HL-60 (cell line): Measurements from ENCODE around the gene SH3RF3.

Experiments used
- DNase-seq, 2 experiments: peaks; one replicate each; pipeline ENCODE4 v3.0.0-alpha.2; 2010 to 2020; ENCODE audit warnings: low read depth in 1 of 2, low spot score in 1 of 2
- H3K27ac ChIP-seq: fragments of 250-450 bp; sonication (Bioruptor Pico); replicated peaks from 2 replicates; pipeline ENCODE4 v1.5.1; 2020; ENCODE audit warnings: mild to moderate bottlenecking, moderate library complexity
- H3K27me3 ChIP-seq: fragments of 250-450 bp; sonication (Bioruptor Pico); 2 replicates; pipeline ENCODE4 v1.5.1; 2021; ENCODE audit warnings: mild to moderate bottlenecking, moderate library complexity; ENCODE audit not compliant: insufficient read depth, poor library complexity, severe bottlenecking
- H3K4me3 ChIP-seq: replicated peaks from 2 replicates; pipeline ENCODE4 v1.5.1; 2011; ENCODE audit warnings: mild to moderate bottlenecking, control low read depth, low read length; ENCODE audit not compliant: insufficient read depth
- GABPA ChIP-seq: IDR thresholded peaks from 2 replicates; pipeline ENCODE4 v1.6.1; 2012; ENCODE audit warnings: low read depth
- POLR2AphosphoS5 ChIP-seq: IDR thresholded peaks from 2 replicates; pipeline ENCODE4 v1.6.1; 2012; ENCODE audit warnings: low read depth
- SPI1 ChIP-seq: IDR thresholded peaks from 2 replicates; pipeline ENCODE4 v1.6.1; 2012; ENCODE audit warnings: low read depth, mild to moderate bottlenecking, borderline replicate concordance
- TF ChIP-seq, protein P1 (sequence below): IDR thresholded peaks from 2 replicates; pipeline ENCODE4 v1.6.1; 2012; ENCODE audit warnings: low read depth; ENCODE audit not compliant: insufficient replicate concordance
- TF ChIP-seq, protein P2 (sequence below): IDR thresholded peaks from one replicate; pipeline ENCODE4 v1.5.1; 2011; ENCODE audit warnings: low read length, control low read depth, inconsistent platforms; ENCODE audit not compliant: insufficient read depth

The SH3RF3 gene

DNA sequence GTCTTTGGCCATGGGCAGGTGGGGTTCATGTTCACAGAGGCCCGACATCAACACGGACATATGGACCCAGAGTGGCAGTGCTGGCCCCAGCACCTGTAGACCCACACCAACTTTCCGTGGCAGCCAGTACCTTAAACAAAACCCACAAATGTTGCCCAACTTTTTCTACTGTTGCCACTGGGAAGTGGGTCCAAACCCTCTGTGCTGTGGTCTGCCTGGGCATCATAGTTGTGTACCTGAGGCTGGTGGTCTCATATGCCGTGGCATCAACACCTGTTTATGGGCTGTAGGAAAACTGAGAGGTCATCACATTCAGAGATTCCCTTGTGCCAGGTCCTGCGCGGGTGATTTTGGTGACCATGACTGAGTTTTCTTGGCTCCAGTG, 79.9 kb downstream of the SH3RF3 start:
- DNase-seq = no peak
- Histone ChIP-seq H3K27ac (no peak overlapping the region), H3K4me3 (no peak overlapping the region), H3K27me3 (peaks cover 3% of the 10 kb centered on the region)
- TF ChIP-seq POLR2AphosphoS5 (no peak), SPI1 (no peak), GABPA (no peak)
- TF ChIP-seq, protein P1, sequence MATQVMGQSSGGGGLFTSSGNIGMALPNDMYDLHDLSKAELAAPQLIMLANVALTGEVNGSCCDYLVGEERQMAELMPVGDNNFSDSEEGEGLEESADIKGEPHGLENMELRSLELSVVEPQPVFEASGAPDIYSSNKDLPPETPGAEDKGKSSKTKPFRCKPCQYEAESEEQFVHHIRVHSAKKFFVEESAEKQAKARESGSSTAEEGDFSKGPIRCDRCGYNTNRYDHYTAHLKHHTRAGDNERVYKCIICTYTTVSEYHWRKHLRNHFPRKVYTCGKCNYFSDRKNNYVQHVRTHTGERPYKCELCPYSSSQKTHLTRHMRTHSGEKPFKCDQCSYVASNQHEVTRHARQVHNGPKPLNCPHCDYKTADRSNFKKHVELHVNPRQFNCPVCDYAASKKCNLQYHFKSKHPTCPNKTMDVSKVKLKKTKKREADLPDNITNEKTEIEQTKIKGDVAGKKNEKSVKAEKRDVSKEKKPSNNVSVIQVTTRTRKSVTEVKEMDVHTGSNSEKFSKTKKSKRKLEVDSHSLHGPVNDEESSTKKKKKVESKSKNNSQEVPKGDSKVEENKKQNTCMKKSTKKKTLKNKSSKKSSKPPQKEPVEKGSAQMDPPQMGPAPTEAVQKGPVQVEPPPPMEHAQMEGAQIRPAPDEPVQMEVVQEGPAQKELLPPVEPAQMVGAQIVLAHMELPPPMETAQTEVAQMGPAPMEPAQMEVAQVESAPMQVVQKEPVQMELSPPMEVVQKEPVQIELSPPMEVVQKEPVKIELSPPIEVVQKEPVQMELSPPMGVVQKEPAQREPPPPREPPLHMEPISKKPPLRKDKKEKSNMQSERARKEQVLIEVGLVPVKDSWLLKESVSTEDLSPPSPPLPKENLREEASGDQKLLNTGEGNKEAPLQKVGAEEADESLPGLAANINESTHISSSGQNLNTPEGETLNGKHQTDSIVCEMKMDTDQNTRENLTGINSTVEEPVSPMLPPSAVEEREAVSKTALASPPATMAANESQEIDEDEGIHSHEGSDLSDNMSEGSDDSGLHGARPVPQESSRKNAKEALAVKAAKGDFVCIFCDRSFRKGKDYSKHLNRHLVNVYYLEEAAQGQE = no peak
- TF ChIP-seq, protein P2, sequence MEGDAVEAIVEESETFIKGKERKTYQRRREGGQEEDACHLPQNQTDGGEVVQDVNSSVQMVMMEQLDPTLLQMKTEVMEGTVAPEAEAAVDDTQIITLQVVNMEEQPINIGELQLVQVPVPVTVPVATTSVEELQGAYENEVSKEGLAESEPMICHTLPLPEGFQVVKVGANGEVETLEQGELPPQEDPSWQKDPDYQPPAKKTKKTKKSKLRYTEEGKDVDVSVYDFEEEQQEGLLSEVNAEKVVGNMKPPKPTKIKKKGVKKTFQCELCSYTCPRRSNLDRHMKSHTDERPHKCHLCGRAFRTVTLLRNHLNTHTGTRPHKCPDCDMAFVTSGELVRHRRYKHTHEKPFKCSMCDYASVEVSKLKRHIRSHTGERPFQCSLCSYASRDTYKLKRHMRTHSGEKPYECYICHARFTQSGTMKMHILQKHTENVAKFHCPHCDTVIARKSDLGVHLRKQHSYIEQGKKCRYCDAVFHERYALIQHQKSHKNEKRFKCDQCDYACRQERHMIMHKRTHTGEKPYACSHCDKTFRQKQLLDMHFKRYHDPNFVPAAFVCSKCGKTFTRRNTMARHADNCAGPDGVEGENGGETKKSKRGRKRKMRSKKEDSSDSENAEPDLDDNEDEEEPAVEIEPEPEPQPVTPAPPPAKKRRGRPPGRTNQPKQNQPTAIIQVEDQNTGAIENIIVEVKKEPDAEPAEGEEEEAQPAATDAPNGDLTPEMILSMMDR = no peak

DNA sequence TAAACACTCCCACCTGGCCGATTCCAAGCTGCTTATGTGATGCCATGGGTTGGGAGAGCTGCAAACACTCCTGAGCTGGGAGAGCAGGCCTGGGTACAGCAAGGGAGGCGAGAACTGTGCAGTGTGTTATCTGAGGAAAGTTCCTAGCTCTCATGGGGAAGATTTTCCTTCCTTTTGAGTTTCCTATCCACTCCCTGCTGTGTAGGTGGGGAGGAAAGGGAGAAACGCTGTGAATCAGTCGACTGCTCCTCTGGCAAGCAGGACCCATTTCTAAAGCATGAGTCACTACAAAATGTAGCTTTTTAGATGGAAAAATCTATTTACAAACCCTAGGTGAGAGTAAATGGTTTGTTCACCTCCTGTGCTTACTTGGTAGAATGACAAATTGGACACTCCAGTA, 80.4 kb downstream of the SH3RF3 start:
- peaks cover 3% of the 10 kb centered on the region for H3K27me3 ChIP-seq
- H3K27ac ChIP-seq = no peak overlapping the region
- H3K4me3 ChIP-seq = no peak overlapping the region
- no peak for DNase-seq
- TF ChIP-seq, protein P1 = no peak
- TF ChIP-seq POLR2AphosphoS5 = no peak
- no peak for TF ChIP-seq GABPA

DNA sequence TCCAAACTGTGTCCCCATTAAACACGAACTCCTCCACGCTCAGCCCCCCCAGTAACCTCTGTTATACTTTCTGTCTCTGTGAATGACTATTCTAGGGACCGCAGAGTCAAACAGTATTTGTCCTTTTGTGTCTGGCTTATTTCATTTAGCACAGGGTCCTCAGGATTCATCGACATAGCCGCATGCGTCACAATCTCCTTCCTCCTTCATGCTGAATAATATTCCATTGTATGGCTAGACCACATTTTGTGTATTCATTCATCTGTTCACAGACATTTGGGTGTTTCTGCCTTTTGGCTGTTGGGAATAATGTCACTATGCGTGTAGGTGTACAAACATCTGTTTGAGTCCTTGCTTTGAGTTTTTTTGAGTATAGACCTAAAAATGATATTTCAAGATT, 80.9 kb downstream of the SH3RF3 start:
- Histone ChIP-seq H3K27ac (no peak overlapping the region), H3K4me3 (no peak overlapping the region), H3K27me3 (peaks cover 3% of the 10 kb centered on the region)
- TF ChIP-seq SPI1 (no peak), POLR2AphosphoS5 (no peak), GABPA (no peak)
- TF ChIP-seq, protein P2 = no peak
- TF ChIP-seq, protein P1 = no peak
- no peak for DNase-seq
